K562 treated with DMSO at 1 percent for 12 hours (cell line): ENCODE data around the gene C14orf119. TPM values are rescaled to one million over a fixed set of nuclear protein-coding genes. Genes with fewer than 3 reads are reported as not detected.

ENCODE experiments used
- total RNA-seq: library from RNA; unstranded; fragments of 300-600 nt; gene quantifications from 2 replicates; pipeline ENCODE4 v1.2.3, GENCODE V29; 2022; ENCODE audit not compliant: insufficient read depth

C14orf119 gene
- total RNA-seq = 44.9 and 45.3 TPM in 2 replicates

GRCh38 chr14:23095196-23096108 is at the start of gene C14orf119:
Gene C14orf119 (plus strand): TSS chr14:23095505. CDS start chr14:23097659, 2,154 bp downstream.

GRCh38 chr14:23056956-23057756 is 38.1 kb upstream of the C14orf119 start, which contains the start of gene CDH24:
Gene CDH24 (minus strand): TSS chr14:23057520. CDS start chr14:23055733, 1,787 bp downstream.

GRCh38 chr14:23094666-23095195 is 574 bp upstream of the C14orf119 start, which contains the start of gene ACIN1:
Gene ACIN1 (minus strand): TSS chr14:23095136. CDS start chr14:23095112, 24 bp downstream.

DNA sequence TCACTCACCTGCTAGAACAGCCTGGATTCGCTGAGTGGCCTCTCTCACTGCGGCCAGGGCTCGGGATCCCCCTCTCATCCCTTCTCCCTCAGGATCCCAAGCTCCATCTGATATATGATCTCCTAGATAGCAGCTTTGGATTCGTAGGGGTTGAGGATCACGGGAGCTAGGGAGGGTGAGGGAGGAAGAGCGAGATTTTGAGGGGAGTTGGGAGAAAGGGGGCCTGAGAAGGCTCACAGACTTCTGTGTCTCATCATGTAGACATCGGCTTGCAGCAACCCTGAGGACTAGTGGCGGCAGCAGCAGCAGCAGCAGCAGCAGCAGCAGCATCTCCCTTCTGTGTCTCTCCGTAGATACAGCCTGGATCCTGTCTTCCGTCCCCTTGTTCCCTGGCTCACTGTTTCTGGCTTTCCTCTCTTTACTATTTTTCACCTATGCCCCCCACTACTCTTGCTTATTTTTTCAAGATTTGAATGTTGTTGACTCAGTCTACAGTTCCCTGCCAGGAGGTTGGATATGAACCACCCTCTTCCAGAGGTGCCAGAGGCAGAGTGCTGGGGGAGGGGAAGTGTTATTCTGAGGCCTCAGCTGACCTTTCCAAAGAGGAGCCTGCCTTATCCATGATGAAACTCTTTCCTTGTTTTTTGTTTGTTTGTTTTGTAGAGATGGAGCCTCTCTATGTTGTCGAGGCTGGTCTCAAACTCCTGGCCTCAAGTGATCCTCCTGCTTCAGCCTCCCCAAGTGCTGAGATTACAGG is 9.5 kb downstream of the C14orf119 start, which contains the start of gene CIROP:
Gene CIROP (minus strand): TSS at position 399 of the 757 bp plus-strand sequence. CDS start 69 bp downstream, at position 330.

GRCh38 chr14:23118506-23119362 is 23.4 kb downstream of the C14orf119 start, which contains the start of gene CEBPE:
Gene CEBPE (minus strand): TSS chr14:23119255. CDS start chr14:23119091, 164 bp downstream.

Other genes with a start within 250 kb of the C14orf119 start
- 35.5 and 67.9 TPM in 2 replicates for gene LRP10, start 223.8 kb upstream of the C14orf119 start, total RNA-seq
- 1.4 and 2.4 TPM in 2 replicates for gene REM2, start 212.3 kb upstream of the C14orf119 start, total RNA-seq
- 33.5 and 55.8 TPM in 2 replicates for gene RBM23, start 176.4 kb upstream of the C14orf119 start, total RNA-seq
- 90.7 and 101 TPM in 2 replicates for gene PRMT5, start 166.1 kb upstream of the C14orf119 start, total RNA-seq
- gene HAUS4, start 138.4 kb upstream of the C14orf119 start, total RNA-seq = 103 and 107 TPM in 2 replicates
- 11.3 and 16.2 TPM in 2 replicates for gene AJUBA, start 113.0 kb upstream of the C14orf119 start, total RNA-seq
- 17.4 and 17.6 TPM in 2 replicates for gene C14orf93, start 85.4 kb upstream of the C14orf119 start, total RNA-seq
- 115 and 148 TPM in 2 replicates for gene PSMB5, start 60.6 kb upstream of the C14orf119 start, total RNA-seq
- not detected in 2 replicates for gene PSMB11, start 53.3 kb upstream of the C14orf119 start, total RNA-seq
- gene CDH24, start 38.0 kb upstream of the C14orf119 start, total RNA-seq = 10.6 and 17.6 TPM in 2 replicates
- 64.4 and 136 TPM in 2 replicates for gene ACIN1, start 369 bp upstream of the C14orf119 start, total RNA-seq
- not detected in 2 replicates for gene CIROP, start 9.5 kb downstream of the C14orf119 start, total RNA-seq
- not detected in 2 replicates for gene CEBPE, start 23.8 kb downstream of the C14orf119 start, total RNA-seq
- gene SLC7A8, start 88.2 kb downstream of the C14orf119 start, total RNA-seq = 1.3 and 8.0 TPM in 2 replicates
- not detected in 2 replicates for gene RNF212B, start 142.4 kb downstream of the C14orf119 start, total RNA-seq
- 6.4 and 12.9 TPM in 2 replicates for gene HOMEZ, start 190.6 kb downstream of the C14orf119 start, total RNA-seq
- 5.4 and 15.6 TPM in 2 replicates for gene PPP1R3E, start 207.4 kb downstream of the C14orf119 start, total RNA-seq
- gene BCL2L2, start 211.3 kb downstream of the C14orf119 start, total RNA-seq = 16.4 and 24.2 TPM in 2 replicates
- gene PABPN1, start 226.0 kb downstream of the C14orf119 start, total RNA-seq = 78.5 and 118 TPM in 2 replicates